Measurements from ENCODE around the gene WNT7B. TPM values are rescaled to one million over a fixed set of nuclear protein-coding genes. Genes with fewer than 3 reads are reported as not detected.

WNT7B gene
- total and polyA plus RNA-seq, 8 donors, result 0.16 to 1.3 (median 0.71) TPM

DNA sequence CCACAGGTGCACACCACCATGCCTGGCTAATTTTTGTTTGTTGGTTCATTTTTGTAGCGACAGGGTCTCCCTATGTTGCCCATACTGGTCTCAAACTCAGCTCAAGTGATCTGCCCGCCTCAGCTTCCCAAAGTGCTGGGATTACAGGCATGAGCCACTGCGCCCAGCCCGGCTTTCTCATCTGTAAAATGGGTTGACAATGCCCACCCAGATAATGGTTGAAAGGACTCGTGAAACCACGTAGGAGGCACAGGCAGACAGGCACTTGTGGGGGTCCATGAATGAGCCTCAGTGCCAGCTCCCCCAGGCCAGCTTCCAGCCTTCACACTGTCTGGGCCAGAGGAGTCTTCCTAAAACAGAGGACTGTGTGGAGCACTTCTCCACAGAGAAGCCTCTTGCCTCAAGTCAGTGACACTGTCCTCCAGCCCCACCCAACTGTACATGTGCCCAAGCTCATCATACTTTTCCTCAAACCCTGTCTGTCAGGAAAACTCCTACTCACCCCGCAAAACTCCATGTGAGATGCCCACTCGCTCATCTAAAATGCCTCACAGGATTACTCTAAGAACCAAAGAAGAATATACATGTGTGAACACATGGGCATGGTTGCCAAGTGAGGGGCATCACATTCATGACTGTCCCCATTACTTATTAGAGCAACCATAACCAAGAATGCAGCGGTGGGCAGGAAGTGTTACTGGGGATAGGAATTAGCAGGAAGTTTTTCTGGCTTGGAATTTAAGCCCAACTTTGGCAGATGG lies 32.1 kb upstream of the WNT7B start:
- Histone ChIP-seq H3K36me3 (no peaks in the 10 kb centered on the region), H3K27ac (peak overlapping the region in 2 of 4 donors; percentile 75 to 93), H3K4me1 (peaks cover 5 to 36% (median 7%) of the 10 kb centered on the region in 3 donors), H3K4me3 (no peak overlapping the region), H3K27me3 (no peaks in the 10 kb centered on the region), H3K9me3 (no peaks in the 10 kb centered on the region)
- TF ChIP-seq, protein P1, sequence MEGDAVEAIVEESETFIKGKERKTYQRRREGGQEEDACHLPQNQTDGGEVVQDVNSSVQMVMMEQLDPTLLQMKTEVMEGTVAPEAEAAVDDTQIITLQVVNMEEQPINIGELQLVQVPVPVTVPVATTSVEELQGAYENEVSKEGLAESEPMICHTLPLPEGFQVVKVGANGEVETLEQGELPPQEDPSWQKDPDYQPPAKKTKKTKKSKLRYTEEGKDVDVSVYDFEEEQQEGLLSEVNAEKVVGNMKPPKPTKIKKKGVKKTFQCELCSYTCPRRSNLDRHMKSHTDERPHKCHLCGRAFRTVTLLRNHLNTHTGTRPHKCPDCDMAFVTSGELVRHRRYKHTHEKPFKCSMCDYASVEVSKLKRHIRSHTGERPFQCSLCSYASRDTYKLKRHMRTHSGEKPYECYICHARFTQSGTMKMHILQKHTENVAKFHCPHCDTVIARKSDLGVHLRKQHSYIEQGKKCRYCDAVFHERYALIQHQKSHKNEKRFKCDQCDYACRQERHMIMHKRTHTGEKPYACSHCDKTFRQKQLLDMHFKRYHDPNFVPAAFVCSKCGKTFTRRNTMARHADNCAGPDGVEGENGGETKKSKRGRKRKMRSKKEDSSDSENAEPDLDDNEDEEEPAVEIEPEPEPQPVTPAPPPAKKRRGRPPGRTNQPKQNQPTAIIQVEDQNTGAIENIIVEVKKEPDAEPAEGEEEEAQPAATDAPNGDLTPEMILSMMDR (IDR thresholded peaks at IDR 0.05), result no peak
- WGBS, 2 donors, result 94% methylated on average over 9 of the region's 9 CpGs
- FAIRE-seq (no peak), ATAC-seq (no peak), DNase-seq (peak in 3 of 6 donors; percentile 11 to 26 (median 22))
- intact Hi-C loops (cut with DNase I), result loop anchor here in 1 of 3 donors (10.0 kb wide), 1 partner anchor 106 kb away; no protein-coding TSS in a partner anchor

DNA sequence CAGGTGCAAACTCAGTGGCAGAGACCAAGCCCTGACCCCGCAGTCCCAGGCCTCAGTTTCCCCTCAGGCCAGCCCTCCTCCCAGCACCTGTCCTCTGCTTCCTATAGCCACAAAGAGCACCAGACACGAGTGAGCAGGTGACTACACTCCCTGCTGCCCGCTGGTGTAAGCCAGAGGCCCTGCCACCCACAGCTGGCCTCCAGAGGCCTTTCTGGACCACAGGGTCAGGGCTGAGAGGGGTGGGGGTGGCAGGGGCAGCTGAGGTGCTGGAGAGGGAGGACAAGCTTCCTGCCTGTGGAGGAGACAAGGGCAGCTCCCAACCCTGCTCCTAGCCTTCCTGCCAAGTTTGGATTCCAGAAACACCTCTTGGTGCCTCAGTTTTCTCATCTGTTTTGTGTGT lies 31.3 kb upstream of the WNT7B start:
- DNase-seq, result peak in 1 of 6 donors; percentile 51
- H3K9me3 ChIP-seq, result no peaks in the 10 kb centered on the region
- H3K27me3 ChIP-seq, result no peaks in the 10 kb centered on the region
- WGBS, 2 donors, result 61 to 63% methylated on average over 3 of the region's 3 CpGs
- intact Hi-C loops (cut with DNase I), result loop anchor here in 1 of 3 donors (10.0 kb wide), 1 partner anchor 107 kb away; no protein-coding TSS in a partner anchor
- FAIRE-seq, result no peak
- no peaks in the 10 kb centered on the region for H3K36me3 ChIP-seq
- peak overlapping the region; percentile 75 to 93 (median 85) for H3K27ac ChIP-seq
- H3K4me1 ChIP-seq, result peaks cover 5 to 36% (median 7%) of the 10 kb centered on the region in 3 donors
- ATAC-seq, result no peak
- TF ChIP-seq, protein P1 (IDR thresholded peaks at IDR 0.05), result no peak
- no peak overlapping the region for H3K4me3 ChIP-seq

DNA sequence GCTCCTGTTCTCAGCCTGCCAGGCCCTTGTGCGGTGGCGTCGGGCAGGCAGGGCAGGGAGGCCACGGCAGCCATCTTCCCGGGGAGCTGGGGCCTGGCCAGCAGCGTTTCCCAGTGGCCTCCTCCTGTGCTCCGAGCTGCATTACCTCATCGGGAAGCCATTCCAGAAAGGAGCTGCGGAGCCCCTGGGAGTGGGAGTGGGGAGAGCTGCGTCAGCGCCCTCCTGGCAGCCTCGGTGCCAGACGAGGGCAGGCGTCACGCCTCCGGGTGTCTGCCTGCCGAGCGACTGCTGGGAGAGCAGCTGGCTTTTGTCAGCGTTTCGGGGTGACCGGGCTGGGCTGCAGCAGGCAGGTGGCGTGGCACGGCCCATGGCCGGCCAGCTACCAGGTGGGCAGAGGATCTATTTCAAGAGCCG lies 30.9 kb upstream of the WNT7B start:
- TF ChIP-seq, protein P1 (IDR thresholded peaks at IDR 0.05), result no peak
- intact Hi-C loops (cut with DNase I), result loop anchor here in 1 of 3 donors (10.0 kb wide), 1 partner anchor 107 kb away; no protein-coding TSS in a partner anchor
- no peaks in the 10 kb centered on the region for H3K27me3 ChIP-seq
- no peak for FAIRE-seq
- DNase-seq, result peak in 4 of 6 donors; percentile 63 to 71 (median 67)
- H3K4me1 ChIP-seq, result peaks cover 2 to 32% (median 7%) of the 10 kb centered on the region in 3 donors
- peak; percentile 38 to 52 (median 46) for ATAC-seq
- no peaks in the 10 kb centered on the region for H3K36me3 ChIP-seq
- H3K9me3 ChIP-seq, result no peaks in the 10 kb centered on the region
- peak overlapping the region; percentile 75 to 93 (median 85) for H3K27ac ChIP-seq
- WGBS, 2 donors, result 60 to 62% methylated on average over 25 of the region's 25 CpGs
- H3K4me3 ChIP-seq, result no peak overlapping the region

DNA sequence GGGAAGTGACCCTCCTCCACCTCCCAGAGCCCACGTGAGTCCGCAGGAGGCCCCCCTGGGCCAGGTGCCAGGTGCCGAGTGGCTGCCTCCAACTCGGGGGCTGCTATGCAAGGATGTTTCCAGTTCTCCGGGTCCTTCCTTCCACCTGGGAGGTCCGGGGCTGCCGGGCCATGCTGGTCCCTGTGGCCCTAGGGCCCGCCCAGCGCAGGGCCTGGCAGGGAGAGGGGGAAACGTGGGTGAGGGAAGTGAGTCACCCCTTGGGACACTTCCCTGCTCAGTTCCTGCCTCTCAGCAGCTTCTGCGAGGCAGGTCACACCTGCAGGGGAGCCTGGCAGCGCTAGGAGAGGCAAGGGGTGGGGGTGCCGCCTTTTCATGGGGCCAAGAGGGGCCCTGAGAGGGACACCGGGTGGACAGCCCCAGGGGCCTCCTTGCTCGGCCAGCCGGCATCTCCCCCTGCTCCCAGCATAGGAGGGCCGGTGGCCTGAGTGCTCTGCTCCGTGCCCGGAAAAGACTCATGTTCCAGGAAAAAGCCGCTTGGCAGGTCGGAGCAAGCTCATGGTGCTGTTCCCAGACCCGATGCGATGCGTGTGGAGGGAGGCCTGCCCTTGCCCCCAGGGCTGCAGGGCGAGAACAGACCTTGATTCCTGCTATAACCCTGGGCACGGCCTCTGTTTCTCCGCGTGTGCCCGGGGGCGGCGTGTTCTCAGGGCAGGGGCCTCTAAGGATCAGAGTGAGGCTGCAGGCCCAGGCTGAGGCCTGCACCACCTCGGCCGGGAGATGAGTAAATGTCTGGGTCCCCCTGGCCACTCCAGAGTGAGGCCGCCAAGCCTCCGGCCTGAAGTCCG lies 30.3 kb upstream of the WNT7B start:
- no peaks in the 10 kb centered on the region for H3K9me3 ChIP-seq
- H3K36me3 ChIP-seq, result no peaks in the 10 kb centered on the region
- no peak overlapping the region for H3K4me3 ChIP-seq
- no peaks in the 10 kb centered on the region for H3K27me3 ChIP-seq
- peak overlapping the region; percentile 75 to 93 (median 85) for H3K27ac ChIP-seq
- FAIRE-seq (no peak), ATAC-seq (peak; percentile 51 to 78 (median 62)), DNase-seq (peak in 5 of 6 donors; percentile 51 to 85 (median 74))
- peaks cover 0 to 25% (median 7%) of the 10 kb centered on the region in 3 donors for H3K4me1 ChIP-seq
- intact Hi-C loops (cut with DNase I), result loop anchor here in 1 of 3 donors (10.0 kb wide), 1 partner anchor 108 kb away; no protein-coding TSS in a partner anchor
- TF ChIP-seq, protein P1 (IDR thresholded peaks at IDR 0.05), result no peak
- WGBS, 2 donors, result 53 to 63% methylated on average over 32 to 36 of the region's 36 CpGs

Measured in pancreas (tissue), 10 donors.